Neuron (in vitro differentiated cells): Measurements from ENCODE around the gene GSK3B.
A peak's percentile ranks its signal among the peaks of the same experiment; 100 is the strongest.

Source experiments
- H2AFZ ChIP-seq: one replicate; pipeline ENCODE4 v1.6.1; 2013; ENCODE audit warnings: low read depth, mild to moderate bottlenecking, inconsistent platforms, low read length, moderate library complexity
- H3K27me3 ChIP-seq: one replicate; pipeline ENCODE4 v1.6.1; 2013; ENCODE audit warnings: low read length; ENCODE audit not compliant: insufficient read depth
- H3K36me3 ChIP-seq: one replicate; pipeline ENCODE4 v1.6.1; 2013; ENCODE audit warnings: low read length; ENCODE audit not compliant: insufficient read depth
- H3K4me1 ChIP-seq: one replicate; pipeline ENCODE4 v1.6.1; 2013; ENCODE audit warnings: low read length; ENCODE audit not compliant: insufficient read depth
- H3K4me3 ChIP-seq: 2 replicates; pipeline ENCODE4 v1.5.1; 2013; ENCODE audit warnings: mild to moderate bottlenecking, low read length, moderate library complexity
- H3K9me3 ChIP-seq: one replicate; pipeline ENCODE4 v1.6.1; 2013; ENCODE audit warnings: low read length

GSK3B gene

GRCh38 chr3:120093119-120093910 is 932 bp downstream of the GSK3B start:
- Histone ChIP-seq H3K27me3 (no peaks in the 10 kb centered on the region), H3K9me3 (no peaks in the 10 kb centered on the region), H3K36me3 (peaks cover under 1% of the 10 kb centered on the region), H2AFZ (peak overlapping the region; percentile 75), H3K4me1 (peaks cover 32% of the 10 kb centered on the region), H3K4me3 (peak overlapping the region; percentile 99)

- Histone ChIP-seq H2AFZ (no peak overlapping the region), H3K4me1 (peaks cover 32% of the 10 kb centered on the region), H3K9me3 (no peaks in the 10 kb centered on the region), H3K4me3 (peak overlapping the region; percentile 99), H3K27me3 (no peaks in the 10 kb centered on the region), H3K36me3 (no peaks in the 10 kb centered on the region)
Observed at GRCh38 chr3:120092474-120092873, 1.8 kb downstream of the GSK3B start.

- Histone ChIP-seq H2AFZ (no peak overlapping the region), H3K27me3 (no peaks in the 10 kb centered on the region), H3K36me3 (peaks cover 6% of the 10 kb centered on the region), H3K4me3 (peak overlapping the region; percentile 99), H3K4me1 (peaks cover 28% of the 10 kb centered on the region), H3K9me3 (no peaks in the 10 kb centered on the region)
Observed at GRCh38 chr3:120090422-120090821, 3.8 kb downstream of the GSK3B start.

GRCh38 chr3:120089089-120089488 is 5.2 kb downstream of the GSK3B start:
- H2AFZ ChIP-seq = no peak overlapping the region
- peak overlapping the region; percentile 99 for H3K4me3 ChIP-seq
- H3K4me1 ChIP-seq = peaks cover 28% of the 10 kb centered on the region
- H3K9me3 ChIP-seq = no peaks in the 10 kb centered on the region
- H3K36me3 ChIP-seq = peaks cover 6% of the 10 kb centered on the region
- H3K27me3 ChIP-seq = no peaks in the 10 kb centered on the region

- no peak overlapping the region for H2AFZ ChIP-seq
- no peaks in the 10 kb centered on the region for H3K27me3 ChIP-seq
- peaks cover 28% of the 10 kb centered on the region for H3K4me1 ChIP-seq
- H3K4me3 ChIP-seq = peak overlapping the region; percentile 99
- H3K36me3 ChIP-seq = peaks cover 6% of the 10 kb centered on the region
- H3K9me3 ChIP-seq = no peaks in the 10 kb centered on the region
Observed at GRCh38 chr3:120088622-120089021, 5.6 kb downstream of the GSK3B start.

- H3K36me3 ChIP-seq = peaks cover 6% of the 10 kb centered on the region
- H2AFZ ChIP-seq = no peak overlapping the region
- H3K4me1 ChIP-seq = peaks cover 4% of the 10 kb centered on the region
- H3K27me3 ChIP-seq = no peaks in the 10 kb centered on the region
- H3K9me3 ChIP-seq = no peaks in the 10 kb centered on the region
- no peak overlapping the region for H3K4me3 ChIP-seq
Observed at GRCh38 chr3:120081719-120082118, 12.5 kb downstream of the GSK3B start.

- Histone ChIP-seq H3K36me3 (peaks cover 5% of the 10 kb centered on the region), H3K4me3 (no peak overlapping the region), H3K27me3 (no peaks in the 10 kb centered on the region), H3K9me3 (no peaks in the 10 kb centered on the region), H2AFZ (no peak overlapping the region), H3K4me1 (no peaks in the 10 kb centered on the region)
Observed at GRCh38 chr3:120080836-120081235, 13.4 kb downstream of the GSK3B start.

GRCh38 chr3:120077731-120078130 is 16.5 kb downstream of the GSK3B start:
- Histone ChIP-seq H3K4me1 (no peaks in the 10 kb centered on the region), H3K9me3 (no peaks in the 10 kb centered on the region), H3K36me3 (peaks cover 5% of the 10 kb centered on the region), H3K27me3 (no peaks in the 10 kb centered on the region), H2AFZ (no peak overlapping the region), H3K4me3 (no peak overlapping the region)

GRCh38 chr3:120072867-120073525 is 21.3 kb downstream of the GSK3B start:
- Histone ChIP-seq H3K4me3 (no peak overlapping the region), H3K27me3 (no peaks in the 10 kb centered on the region), H3K36me3 (no peaks in the 10 kb centered on the region), H3K4me1 (no peaks in the 10 kb centered on the region), H2AFZ (no peak overlapping the region), H3K9me3 (no peaks in the 10 kb centered on the region)

- Histone ChIP-seq H3K4me1 (no peaks in the 10 kb centered on the region), H3K36me3 (no peaks in the 10 kb centered on the region), H3K4me3 (no peak overlapping the region), H2AFZ (no peak overlapping the region), H3K27me3 (no peaks in the 10 kb centered on the region), H3K9me3 (no peaks in the 10 kb centered on the region)
Observed at GRCh38 chr3:120071259-120071658, 23.0 kb downstream of the GSK3B start.

GRCh38 chr3:120070263-120070981 is 23.8 kb downstream of the GSK3B start:
- H3K36me3 ChIP-seq = no peaks in the 10 kb centered on the region
- H3K4me3 ChIP-seq = no peak overlapping the region
- H3K4me1 ChIP-seq = no peaks in the 10 kb centered on the region
- H3K27me3 ChIP-seq = no peaks in the 10 kb centered on the region
- H3K9me3 ChIP-seq = no peaks in the 10 kb centered on the region
- H2AFZ ChIP-seq = no peak overlapping the region

GRCh38 chr3:120067083-120067482 is 27.2 kb downstream of the GSK3B start:
- Histone ChIP-seq H3K4me1 (no peaks in the 10 kb centered on the region), H3K9me3 (no peaks in the 10 kb centered on the region), H3K4me3 (no peak overlapping the region), H2AFZ (no peak overlapping the region), H3K36me3 (no peaks in the 10 kb centered on the region), H3K27me3 (no peaks in the 10 kb centered on the region)

GRCh38 chr3:120066634-120067033 is 27.6 kb downstream of the GSK3B start:
- no peaks in the 10 kb centered on the region for H3K36me3 ChIP-seq
- H3K27me3 ChIP-seq = no peaks in the 10 kb centered on the region
- H3K4me3 ChIP-seq = no peak overlapping the region
- H3K4me1 ChIP-seq = no peaks in the 10 kb centered on the region
- H2AFZ ChIP-seq = no peak overlapping the region
- no peaks in the 10 kb centered on the region for H3K9me3 ChIP-seq
